OCI-LY7 (cell line): ENCODE data around the gene VPS37B. TPM values are rescaled to one million over a fixed set of nuclear protein-coding genes. Genes with fewer than 3 reads are reported as not detected.

Experiments used
- BruUV-seq: library from RNA; stranded (reverse); fragments of 400-500 nt; replicated peaks from 2 replicates; lab custom pipeline; 2021; lab: Mats Ljungman, UMichigan
- CTCF ChIA-PET: fragments of 300-600 bp; sonication (Branson Sonifier 250); formaldehyde crosslinking; loops from one replicate; lab custom pipeline; 2022; ENCODE audit warnings: antibody characterized with exemption; ENCODE audit not compliant: unreplicated experiment; lab: Charles Lee
- POLR2A ChIA-PET: fragments of 300-600 bp; sonication (Branson Sonifier 250); formaldehyde crosslinking; loops from one replicate; lab custom pipeline; 2022; ENCODE audit warnings: antibody characterized with exemption; lab: Charles Lee
- DNase-seq: peaks from one replicate; pipeline ENCODE4 v3.0.0-alpha.2; 2015; ENCODE audit warnings: low spot score
- H2AFZ ChIP-seq: fragments of 200-600 bp; sonication (generic), shearing (Covaris generic); 2 replicates; pipeline ENCODE4 v1.6.1; 2014; ENCODE audit warnings: mild to moderate bottlenecking, antibody characterized with exemption, low read length, moderate library complexity
- H3K27ac ChIP-seq: fragments of 200-600 bp; sonication (generic); 2 replicates; pipeline ENCODE4 v1.5.1; 2014; ENCODE audit warnings: mixed run types, low read depth, mild to moderate bottlenecking, moderate library complexity, low read length, inconsistent platforms; ENCODE audit not compliant: poor library complexity, severe bottlenecking
- H3K36me3 ChIP-seq: fragments of 200-600 bp; sonication (generic); 2 replicates; pipeline ENCODE4 v1.6.1; 2014; ENCODE audit warnings: mild to moderate bottlenecking, antibody characterized with exemption, low read length, moderate library complexity, mixed read lengths; ENCODE audit not compliant: insufficient read depth
- H3K4me1 ChIP-seq: fragments of 200-600 bp; sonication (generic); 2 replicates; pipeline ENCODE4 v1.5.1; 2014; ENCODE audit warnings: mild to moderate bottlenecking, low read length; ENCODE audit not compliant: insufficient read depth, poor library complexity, severe bottlenecking
- H3K4me2 ChIP-seq: fragments of 200-600 bp; sonication (generic); 2 replicates; pipeline ENCODE4 v1.6.1; 2014; ENCODE audit warnings: mild to moderate bottlenecking, low read length
- H3K4me3 ChIP-seq: fragments of 200-600 bp; sonication (generic); 2 replicates; pipeline ENCODE4 v1.5.1; 2014; ENCODE audit warnings: mild to moderate bottlenecking, low read depth, low read length; ENCODE audit not compliant: poor library complexity, severe bottlenecking
- H3K79me2 ChIP-seq: fragments of 200-600 bp; sonication (generic); 2 replicates; pipeline ENCODE4 v1.6.1; 2016; ENCODE audit warnings: low read depth, mild to moderate bottlenecking, low read length, moderate library complexity, mixed read lengths; ENCODE audit not compliant: insufficient read depth
- H3K9me2 ChIP-seq: fragments of 200-600 bp; sonication (generic); 2 replicates; pipeline ENCODE4 v1.6.1; 2016; ENCODE audit warnings: mild to moderate bottlenecking, low read length, mixed read lengths; ENCODE audit not compliant: insufficient read depth
- H3K9me3 ChIP-seq: fragments of 200-600 bp; sonication (generic); 2 replicates; pipeline ENCODE4 v1.6.1; 2014; ENCODE audit warnings: mild to moderate bottlenecking, mixed run types, low read length, mixed read lengths
- H4K20me1 ChIP-seq: fragments of 200-600 bp; sonication (generic); 2 replicates; pipeline ENCODE4 v1.6.1; 2014; ENCODE audit warnings: mild to moderate bottlenecking, antibody characterized with exemption, low read length, moderate library complexity, mixed read lengths; ENCODE audit not compliant: insufficient read depth
- EZH2phosphoT487 ChIP-seq: fragments of 200-600 bp; sonication (generic); IDR thresholded peaks from 2 replicates; pipeline ENCODE4 v1.6.1; 2018; ENCODE audit warnings: low read depth, borderline replicate concordance, mild to moderate bottlenecking, mixed run types, antibody characterized with exemption, low read length, moderate library complexity, mixed read lengths
- intact Hi-C: fragments of 100-400 bp; cut with micrococcal nuclease; formaldehyde crosslinking; loops from one replicate; pipeline ENCODE4 v1.10.0; 2022; ENCODE audit not compliant: unreplicated experiment
- total RNA-seq, 2 experiments: library from RNA; depleted of rRNA in 1 of 2; stranded (reverse); fragments of >200 nt in 1 of 2; shearing (Covaris generic) in 1 of 2; gene quantifications; 2 replicates each; pipeline ENCODE4 v1.2.3, GENCODE V29; 2014 to 2022
- TF ChIP-seq, protein P1 (sequence below): fragments of 200-600 bp; sonication (generic); conservative IDR thresholded peaks from 2 replicates; pipeline ENCODE4 v1.5.1; 2014; ENCODE audit warnings: mild to moderate bottlenecking, antibody characterized with exemption, low read length, moderate library complexity, mixed read lengths

VPS37B gene
- total RNA-seq, 2 experiments from 2014 or later = 1.7 to 2.5 TPM

DNA sequence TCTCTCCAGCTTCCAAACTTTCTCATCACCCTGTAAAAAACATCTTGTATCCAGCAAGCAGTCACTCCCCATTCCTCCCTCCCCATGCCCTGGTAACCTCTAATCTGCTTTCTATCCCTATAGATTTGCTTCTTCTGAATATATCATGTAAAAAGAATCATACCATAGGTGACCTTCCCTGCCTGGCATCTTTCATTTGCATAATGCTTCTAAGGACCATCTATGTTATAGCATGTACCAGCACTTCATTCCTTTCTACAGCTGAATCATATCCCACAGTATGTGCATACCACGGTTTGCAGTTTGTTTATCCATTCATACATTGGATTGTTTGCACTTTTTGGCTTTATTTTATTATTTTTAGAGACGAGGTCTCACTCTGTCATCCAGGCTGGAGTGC lies 22.9 kb upstream of the VPS37B start:
- H4K20me1 ChIP-seq = no peaks in the 10 kb centered on the region
- BruUV-seq = no TSS peak
- no peaks in the 10 kb centered on the region for H3K4me1 ChIP-seq
- no peak overlapping the region for H3K4me3 ChIP-seq
- no peak overlapping the region for H3K27ac ChIP-seq
- ChIA-PET CTCF (no interaction called here), POLR2A (interaction anchor here (0.7 kb wide), 1 partner anchor 10 kb away, joined by 5 read pairs; no protein-coding TSS in a partner anchor)
- H3K79me2 ChIP-seq = no peaks in the 10 kb centered on the region
- intact Hi-C loops = no loop called here
- no peaks in the 10 kb centered on the region for H3K36me3 ChIP-seq
- H3K9me2 ChIP-seq = no peaks in the 10 kb centered on the region
- H3K4me2 ChIP-seq = no peak overlapping the region
- H3K9me3 ChIP-seq = no peaks in the 10 kb centered on the region
- TF ChIP-seq, protein P1, sequence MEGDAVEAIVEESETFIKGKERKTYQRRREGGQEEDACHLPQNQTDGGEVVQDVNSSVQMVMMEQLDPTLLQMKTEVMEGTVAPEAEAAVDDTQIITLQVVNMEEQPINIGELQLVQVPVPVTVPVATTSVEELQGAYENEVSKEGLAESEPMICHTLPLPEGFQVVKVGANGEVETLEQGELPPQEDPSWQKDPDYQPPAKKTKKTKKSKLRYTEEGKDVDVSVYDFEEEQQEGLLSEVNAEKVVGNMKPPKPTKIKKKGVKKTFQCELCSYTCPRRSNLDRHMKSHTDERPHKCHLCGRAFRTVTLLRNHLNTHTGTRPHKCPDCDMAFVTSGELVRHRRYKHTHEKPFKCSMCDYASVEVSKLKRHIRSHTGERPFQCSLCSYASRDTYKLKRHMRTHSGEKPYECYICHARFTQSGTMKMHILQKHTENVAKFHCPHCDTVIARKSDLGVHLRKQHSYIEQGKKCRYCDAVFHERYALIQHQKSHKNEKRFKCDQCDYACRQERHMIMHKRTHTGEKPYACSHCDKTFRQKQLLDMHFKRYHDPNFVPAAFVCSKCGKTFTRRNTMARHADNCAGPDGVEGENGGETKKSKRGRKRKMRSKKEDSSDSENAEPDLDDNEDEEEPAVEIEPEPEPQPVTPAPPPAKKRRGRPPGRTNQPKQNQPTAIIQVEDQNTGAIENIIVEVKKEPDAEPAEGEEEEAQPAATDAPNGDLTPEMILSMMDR = no peak
- no peak for TF ChIP-seq EZH2phosphoT487
- no peak for DNase-seq
- H2AFZ ChIP-seq = no peak overlapping the region

- no TSS peak for BruUV-seq
These were observed 21.7 kb upstream of the VPS37B start for GRCh38 chr12:122917507-122918121.

More at GRCh38 chr12:122917507-122918121, 21.7 kb upstream of the VPS37B start:
- Histone ChIP-seq H3K36me3 (no peaks in the 10 kb centered on the region), H3K4me1 (no peaks in the 10 kb centered on the region), H3K9me3 (no peaks in the 10 kb centered on the region), H3K27ac (no peak overlapping the region), H3K4me3 (no peak overlapping the region), H2AFZ (no peak overlapping the region), H3K4me2 (no peak overlapping the region), H3K9me2 (no peaks in the 10 kb centered on the region), H4K20me1 (no peaks in the 10 kb centered on the region), H3K79me2 (no peaks in the 10 kb centered on the region)
- DNase-seq = no peak
- TF ChIP-seq, protein P1 = no peak
- intact Hi-C loops = no loop called here
- POLR2A ChIA-PET = no interaction called here
- CTCF ChIA-PET = no interaction called here
